GM18907 (cell line): Measurements from ENCODE around the gene COBLL1.

Source experiments
- ATAC-seq: cut with Tn5 transposase; IDR thresholded peaks from one replicate; pipeline ENCODE4 v1.9.1; 2021; ENCODE audit warnings: mild to moderate bottlenecking, moderate library complexity; ENCODE audit not compliant: unreplicated experiment

Gene COBLL1

DNA sequence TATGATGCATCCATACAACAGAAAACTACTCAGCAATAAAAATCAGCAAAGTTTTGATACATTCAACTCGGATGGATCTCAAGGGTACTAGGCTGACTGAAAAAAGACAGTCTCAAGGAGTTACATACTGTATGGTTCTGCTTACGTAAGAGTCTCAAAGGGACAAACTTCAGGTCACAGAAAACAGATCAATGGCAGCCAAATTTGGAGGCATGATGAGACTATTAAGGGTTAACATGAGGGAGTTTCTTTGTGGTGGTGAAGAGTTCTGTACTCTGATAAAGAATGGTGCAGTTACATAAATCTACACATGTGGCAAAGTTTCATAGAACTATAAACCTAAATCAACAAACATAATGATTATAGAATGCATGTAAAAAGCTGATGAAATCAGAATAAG, 81.4 kb downstream of the COBLL1 start:
- no peak for ATAC-seq

DNA sequence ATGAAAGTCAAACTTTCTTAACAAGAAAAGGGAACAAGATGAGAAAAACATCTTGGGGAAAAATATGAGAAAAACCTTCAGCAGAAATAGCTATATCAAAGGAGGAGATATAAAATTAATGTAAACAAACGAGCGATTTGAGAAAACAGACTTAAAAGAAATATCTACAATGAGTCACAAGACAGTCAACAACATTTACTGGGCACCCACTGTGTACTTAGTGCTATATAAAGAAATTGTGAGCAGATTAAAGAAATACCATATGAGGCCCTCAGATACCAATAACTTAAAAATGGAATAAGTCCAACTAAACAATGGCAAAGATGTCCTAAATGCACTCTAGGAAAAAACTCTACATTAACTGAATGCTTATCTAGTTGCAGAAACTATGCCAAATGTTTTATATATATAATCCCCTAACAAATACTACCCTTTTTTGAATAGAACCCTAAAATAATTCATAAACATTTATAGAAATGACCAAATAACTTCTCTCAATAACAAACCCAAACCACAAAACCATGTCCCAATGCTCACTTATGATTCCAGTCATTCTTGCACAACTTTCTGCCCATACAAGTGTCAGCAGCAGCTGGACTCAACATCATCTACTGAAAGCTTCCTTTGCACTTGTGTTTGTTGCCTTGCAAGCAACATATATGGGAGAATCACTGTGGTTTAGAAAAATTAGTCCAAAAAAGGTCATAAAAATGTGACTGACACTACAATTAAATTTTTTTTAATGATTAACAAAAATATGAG, 83.5 kb downstream of the COBLL1 start:
- no peak for ATAC-seq

DNA sequence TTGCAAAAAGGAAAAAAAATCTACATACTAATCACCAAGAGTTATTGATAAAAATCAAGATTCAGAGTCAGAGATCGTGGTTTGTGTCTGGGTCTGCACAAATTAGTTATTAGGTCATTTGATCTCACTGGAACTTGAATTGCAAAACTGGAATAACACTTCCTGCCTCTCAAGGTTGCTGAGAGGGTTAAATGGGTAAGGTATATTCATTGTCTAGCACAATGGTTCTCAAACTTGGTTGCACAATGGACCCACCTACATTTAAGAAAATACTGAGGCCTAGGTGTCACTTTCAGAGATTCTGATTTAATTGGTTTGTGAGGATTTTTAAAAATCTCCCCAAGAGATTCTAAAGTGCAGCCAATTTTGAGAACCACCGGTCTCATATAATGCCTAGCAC, 84.8 kb downstream of the COBLL1 start:
- ATAC-seq = no peak

DNA sequence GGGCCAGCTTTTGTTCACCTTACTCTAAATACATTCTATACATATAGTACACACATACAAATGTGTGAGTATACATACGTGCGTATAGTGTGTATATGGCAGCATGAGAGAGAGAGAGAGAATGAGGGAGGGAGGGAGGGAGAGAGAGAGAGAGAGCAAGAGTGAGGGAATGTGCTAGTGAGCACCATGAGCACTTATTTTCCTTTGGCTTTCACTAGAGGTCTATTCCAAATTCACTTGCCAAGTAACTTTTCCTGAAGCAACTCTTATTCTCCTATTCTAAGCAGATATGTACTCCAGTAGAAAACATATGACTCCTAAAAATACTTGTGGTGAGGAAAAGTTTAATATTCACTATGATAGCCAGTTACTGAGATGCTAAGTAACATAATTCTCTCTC, 85.7 kb downstream of the COBLL1 start:
- no peak for ATAC-seq

DNA sequence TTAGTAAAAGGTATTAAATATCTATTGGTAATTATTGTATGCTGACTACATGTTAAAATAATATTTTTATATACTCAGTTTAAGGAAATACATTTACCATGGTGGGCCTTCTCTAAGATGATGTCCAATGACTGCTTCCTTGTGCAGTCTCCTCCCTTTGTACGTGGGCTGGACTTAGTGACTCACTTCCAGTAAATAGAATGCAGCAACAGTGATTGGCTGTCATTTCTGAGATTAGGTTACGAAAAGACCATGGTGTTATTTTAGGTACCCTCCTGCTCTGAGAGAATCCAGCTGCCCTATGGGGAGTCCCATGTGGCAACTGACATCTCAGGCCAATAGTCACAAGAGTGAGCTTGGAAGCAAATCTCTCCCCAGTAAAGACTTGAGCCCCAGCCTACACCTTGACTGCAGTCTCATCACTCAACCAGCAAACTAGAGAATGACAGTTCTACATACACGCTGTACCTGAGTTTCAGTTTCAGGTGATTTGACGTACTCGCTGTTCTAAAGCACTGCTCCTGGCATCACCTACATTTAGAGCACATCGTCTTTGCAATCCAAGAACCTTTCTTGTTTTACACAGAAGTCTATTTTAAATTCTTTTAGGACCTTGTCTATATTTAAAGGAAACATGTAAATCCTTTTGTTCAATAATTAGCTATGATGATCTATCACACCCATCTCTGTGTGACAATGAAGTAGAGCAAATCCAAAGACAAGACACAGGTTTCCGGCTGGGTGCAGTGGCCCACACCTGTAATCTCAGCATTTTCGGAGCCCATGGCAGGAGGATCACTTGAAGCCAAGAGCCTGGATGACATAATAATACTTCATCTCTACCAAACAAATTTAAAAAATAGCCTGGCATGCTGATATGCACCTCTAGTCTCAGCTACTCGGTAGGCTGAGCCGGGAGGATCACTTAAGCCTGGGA, 87.2 kb downstream of the COBLL1 start:
- ATAC-seq = peak; percentile 62

DNA sequence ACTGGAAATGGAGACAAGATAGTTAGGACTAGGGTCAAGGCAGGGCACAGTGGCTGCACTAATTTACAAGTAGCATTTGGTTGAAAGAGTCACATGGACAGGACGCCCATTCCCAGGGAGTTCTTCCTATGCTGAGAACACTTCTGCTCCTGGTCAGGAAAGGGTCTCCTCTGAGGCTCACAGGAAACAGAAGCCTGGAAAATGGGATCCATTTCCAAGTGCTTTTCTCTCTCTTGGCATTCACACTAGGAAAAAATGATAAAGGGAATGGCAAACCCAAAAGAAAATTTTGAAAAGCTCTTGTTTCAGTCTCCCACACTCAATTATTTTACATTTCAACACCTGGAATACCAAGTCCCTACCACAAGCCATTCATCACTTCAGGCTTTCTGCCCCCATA, 88.7 kb downstream of the COBLL1 start:
- ATAC-seq = no peak

DNA sequence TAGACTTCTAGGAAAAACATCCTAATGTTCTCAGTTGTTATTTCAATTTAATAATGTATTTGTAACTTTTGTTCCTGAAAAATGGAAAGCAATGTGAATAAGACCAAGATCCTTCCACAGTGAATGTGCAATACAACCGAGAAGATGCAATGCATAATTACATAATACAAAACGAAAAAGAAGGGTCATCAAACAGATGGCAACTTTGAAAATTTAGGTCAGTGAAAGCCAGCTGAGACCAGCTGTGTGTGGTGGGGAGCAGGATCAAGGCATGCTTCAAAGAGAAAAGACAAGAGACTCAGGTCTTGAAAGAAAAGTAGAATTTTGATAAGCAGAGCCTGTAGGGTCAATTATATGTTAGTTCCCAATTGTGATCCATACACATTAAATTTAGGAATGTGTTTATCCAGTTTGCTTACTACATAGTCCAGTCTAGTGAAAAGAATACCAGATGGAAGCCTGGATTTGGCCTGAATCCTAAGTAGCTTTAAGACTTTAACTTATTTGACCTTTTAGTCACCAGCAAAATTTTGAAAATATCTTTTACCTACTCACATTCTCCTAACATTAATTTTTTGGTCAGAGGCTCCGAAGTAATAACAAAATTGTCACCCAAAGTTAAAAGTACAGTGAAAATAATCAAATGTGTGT, 93.7 kb downstream of the COBLL1 start:
- ATAC-seq = no peak

DNA sequence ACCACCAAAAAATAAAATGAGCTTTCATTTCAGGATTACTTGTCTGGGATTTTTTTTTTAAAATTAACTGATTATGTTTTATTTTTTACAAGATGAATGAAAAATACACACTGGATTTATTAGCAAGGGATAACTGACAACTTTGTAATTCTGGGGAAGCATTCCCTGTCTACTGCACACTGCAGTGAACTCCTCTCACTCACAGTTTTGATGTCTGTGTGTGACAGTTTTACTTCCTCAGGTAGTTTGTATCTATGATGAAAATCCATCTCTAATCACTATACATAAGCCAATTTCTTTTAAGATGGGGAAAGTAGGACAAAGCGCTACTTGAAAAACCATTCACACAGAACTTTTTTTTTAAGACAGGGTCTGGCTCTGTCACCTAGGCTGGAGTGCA, 94.5 kb downstream of the COBLL1 start:
- no peak for ATAC-seq

DNA sequence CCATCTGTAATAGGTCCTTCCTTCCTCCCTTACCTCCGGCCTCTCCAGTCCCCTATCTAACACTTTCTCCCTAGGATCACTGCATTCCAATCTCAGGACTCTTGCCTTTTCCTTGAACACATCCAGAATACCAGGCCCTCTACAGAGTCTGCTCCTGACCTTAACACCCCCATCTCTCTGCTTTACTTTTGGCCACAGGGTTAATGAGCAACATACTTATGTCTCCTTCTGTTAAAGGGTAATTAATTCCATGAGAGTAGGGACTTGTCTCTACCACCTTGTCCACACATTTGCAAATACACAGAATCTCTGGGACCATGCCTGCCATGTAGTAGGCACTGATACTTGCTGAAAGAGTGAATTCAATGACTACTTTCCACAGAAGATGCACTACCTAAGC, 94.9 kb downstream of the COBLL1 start:
- ATAC-seq = no peak

DNA sequence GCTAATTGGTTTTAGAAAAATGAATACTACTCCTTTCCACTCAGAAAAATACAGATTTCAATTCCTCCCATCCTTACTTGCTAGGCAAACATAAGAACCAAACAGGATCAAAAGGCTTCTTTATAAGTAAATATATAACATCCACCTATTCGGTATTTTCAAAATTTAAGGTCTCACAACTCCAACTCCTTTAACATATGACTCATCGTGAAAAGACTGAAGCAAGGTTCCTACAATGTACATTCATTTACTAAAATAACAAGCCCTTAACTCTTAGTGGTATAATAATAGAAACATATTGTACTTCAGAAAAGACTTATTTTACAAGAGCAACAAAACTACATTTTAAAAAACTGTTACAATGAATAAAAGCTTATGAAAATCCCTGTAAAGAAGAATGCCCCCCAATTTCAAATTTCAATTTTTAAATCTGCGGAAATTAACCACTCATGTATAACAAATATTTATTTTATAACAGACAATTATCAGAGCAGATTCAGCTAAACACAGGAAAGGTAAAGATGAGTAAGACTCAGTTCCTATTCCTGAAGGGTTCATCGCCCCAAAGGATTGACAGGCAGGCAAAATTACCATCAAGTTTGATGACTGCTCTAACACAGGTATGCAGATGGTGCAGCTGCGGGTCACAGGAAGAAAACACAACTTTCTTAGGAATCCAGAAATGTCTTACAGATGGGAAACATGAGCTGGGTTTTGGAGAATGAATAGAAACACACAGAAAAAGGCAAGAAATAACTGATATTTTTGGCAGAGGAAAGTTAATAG, 96.4 kb downstream of the COBLL1 start:
- no peak for ATAC-seq

DNA sequence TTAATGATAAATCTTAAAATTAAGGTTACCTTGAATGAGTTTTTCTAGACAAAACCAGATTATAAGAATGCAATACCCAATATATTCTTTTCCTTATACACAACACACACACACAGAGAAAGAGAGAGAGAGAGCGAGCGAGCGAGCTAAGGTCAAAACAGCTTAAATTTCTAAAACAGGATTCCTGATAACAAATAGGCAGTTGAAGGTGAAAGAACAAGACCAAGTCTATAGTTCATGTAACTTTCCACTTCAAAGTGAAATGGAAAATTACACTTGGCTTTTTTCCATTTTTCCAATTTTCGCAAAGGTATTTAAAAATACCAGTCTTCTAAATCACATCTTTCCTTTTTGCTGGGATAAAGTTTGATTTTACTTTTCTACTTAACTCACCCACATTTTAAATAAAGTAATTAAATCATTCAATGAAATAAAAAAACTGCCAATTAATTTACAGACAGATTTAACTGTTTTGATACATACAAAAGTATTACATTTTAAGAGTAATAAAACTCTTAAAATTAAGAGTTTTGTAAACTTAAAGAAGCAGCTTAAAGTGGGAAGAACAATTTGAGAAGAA, 98.8 kb downstream of the COBLL1 start:
- ATAC-seq = no peak

DNA sequence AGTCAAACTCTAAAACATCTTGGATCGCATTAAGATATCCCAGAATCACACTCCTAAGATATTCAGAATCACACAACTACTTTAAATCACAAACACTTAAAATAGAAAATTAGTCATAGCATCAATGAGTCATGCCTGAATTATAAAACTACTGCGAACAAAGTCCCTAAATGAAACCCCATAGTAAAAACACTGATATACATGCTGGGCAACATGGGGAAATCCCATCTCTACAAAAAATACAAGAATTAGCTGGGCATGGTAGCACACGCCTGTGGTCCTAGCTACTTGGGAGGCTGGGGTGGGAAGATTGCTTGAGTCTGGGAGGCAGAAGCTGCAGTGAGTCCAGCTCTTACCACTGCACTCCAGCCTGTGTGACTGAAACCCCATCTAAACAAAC, 101.7 kb downstream of the COBLL1 start:
- ATAC-seq = no peak

DNA sequence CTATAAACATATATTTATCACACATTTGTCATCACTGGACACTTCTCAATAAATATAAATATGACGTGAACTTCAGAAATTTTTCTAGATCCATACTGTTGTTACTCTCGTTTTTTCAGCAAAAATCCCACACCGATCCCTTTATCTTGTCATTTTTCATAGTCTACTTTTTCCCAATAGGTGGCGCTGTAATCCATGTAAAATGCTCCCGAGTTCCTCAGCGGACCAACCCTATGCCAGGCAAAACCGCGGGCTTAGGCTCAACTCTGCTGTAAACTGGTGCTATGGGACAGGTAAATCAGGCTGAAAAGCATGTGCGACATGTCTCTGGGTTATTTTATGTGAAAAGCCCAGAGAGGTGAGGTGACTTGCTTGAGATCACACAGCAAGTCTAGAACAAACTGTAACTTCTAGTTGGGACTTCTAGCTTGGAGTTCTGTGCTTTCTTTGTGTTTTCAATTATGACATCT, 104.0 kb downstream of the COBLL1 start:
- ATAC-seq = peak; percentile 77

DNA sequence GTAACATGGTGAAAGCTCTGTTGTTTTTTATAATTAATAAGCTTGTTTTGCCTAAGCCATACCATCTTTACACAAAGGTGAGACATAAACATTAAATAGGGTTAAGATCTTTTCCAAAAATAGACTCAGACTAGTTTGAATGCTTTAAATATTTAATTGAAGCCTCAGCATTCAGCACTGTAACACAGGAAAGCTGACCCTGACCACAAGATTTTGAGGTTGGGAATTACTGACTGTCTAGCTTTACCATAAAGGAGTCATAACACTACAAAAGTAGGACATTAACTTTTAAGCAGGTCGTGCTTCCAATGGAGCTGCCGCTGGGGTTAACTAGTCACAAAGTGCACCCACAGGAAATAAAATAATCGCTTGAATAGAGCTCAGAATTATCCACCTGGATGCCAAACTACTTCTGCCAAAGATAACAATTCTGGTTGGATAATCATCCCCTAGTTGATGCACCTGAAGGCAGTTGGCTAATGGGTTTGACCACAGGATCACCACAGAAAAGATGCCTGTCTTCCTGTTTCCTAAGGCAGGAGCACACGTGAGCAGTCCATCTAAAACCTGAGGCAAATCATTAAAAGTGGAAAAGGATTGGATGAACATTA, 106.2 kb downstream of the COBLL1 start:
- ATAC-seq = no peak

DNA sequence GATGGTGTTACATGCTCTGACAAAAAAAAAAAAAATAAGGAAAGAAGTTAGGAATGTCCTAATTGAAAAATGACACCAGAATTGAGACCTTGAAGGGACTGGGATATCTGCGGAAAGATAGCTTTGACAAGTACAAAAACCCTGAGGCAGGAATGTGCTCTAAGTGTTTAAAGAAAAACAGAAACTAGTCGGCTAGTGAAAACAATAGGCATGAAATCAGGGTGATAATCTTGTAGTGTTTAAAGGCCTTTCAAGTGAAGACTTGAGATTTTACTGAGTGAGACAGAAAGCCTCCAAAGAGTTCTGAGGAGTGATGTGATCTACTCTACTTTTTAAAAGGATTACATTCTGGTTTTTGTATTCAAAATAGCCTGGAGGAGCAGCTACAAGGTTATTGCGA, 107.4 kb downstream of the COBLL1 start:
- ATAC-seq = no peak

DNA sequence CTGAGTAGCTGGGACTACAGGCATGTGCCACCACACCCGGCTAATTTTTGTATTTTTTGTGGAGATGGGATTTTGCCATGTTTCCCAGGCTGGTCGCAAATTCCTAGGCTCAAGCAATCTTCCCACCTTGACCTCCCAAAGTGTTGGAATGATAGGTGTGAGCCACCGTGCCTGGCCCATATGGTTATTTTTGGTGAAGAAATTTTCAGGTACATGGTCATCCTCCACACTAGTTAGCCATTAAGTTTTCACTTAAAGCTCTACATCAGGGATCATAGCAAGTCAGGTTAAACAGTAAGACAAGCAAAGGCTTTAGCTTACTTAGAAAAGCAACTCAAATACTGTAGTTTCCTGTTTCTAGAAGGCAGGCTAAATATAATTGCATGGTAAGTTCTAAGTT, 116.1 kb downstream of the COBLL1 start:
- no peak for ATAC-seq

DNA sequence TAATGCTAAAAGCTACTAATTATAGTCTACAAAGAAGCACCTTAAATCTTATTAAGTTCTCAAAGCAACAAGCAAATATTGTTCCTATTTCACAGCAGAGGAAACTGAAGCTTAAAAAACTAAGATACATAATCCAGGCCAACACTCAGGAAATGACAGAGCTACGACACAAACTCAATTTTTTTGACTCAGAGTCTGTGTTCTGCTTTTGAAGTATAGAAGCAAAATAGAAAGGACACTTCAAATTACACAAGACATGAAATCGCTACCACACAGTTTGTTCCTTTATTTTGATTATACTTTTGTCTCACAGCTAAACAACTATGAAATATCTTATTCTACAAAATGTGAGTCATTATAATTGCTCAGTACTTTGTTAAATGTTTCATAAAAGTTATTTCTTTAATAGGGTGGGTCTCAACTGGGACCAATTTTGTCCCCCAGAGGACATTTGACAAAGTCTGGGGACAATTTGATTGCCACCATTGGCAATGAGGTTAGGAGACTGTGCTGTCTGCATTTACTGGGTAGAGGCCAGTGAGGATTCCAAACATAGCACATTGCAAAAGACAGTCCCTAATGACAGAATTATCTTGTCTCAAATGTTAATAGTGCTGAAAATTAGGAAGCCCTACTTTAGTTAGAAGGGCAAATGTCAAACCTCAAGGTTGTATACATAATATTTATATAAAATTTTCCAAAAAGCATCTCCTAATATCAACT, 118.8 kb downstream of the COBLL1 start:
- no peak for ATAC-seq

DNA sequence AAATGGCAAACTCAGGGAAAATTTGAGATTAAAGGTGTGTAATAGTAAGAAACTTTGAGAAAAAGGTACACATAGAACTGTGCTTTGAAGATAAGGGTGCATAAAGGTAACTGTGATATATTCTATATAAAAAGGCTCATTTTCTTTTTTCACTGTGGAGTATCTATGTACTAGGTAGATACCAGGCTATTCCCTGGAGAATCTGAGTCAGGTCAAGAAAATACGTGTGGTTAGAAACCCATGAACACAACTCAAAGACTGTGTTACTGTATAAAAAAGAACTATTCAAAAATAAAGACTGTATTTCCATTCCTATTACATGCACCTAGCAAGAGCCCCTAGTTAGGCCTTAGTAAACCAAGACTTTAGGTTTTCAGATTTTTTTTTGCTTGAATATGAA, 120.2 kb downstream of the COBLL1 start:
- ATAC-seq = no peak
